ENCODE results near the gene RNF114.

DNA sequence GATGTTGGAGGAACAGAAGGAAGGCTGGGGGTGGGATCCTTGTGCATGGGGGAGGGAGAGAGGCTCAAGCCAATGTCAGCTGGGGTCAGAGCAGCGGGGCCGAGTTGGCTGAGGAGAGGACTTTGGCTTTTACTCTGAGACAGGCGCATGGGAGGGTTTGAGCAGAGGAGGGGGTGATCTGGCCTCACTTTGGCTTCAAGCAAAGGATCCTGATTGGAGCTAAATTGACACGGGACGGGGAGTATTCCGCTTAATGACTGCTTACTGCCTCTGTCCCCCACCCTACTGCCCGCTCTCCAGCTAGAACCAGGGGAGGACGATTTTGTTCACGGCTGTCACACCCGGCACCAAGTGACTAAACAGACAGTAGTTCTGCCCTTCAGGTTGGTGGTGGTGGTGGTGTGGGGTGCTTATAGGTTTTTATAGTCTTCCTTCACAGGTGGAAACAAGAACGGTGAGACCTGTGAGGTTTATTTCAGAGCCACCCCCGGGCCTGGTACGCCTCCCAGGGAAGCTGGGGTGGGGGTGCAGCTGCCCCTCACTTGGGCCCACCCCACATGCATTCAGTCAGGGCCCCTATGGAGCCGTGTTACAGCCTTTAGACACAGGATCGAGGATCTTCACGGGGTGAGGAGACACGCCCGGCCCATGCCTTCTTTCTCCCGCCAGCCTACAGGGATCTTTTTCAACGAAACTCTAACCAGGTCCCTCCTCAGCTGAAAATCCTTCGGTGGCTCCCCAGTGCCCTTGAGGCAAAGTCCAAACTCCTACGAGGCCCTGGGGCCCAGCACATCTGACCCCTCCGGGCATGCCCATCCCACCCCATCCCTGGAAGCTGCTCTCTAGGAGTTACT is 45.2 kb downstream of the RNF114 start:
- TF ChIP-seq, protein P1, sequence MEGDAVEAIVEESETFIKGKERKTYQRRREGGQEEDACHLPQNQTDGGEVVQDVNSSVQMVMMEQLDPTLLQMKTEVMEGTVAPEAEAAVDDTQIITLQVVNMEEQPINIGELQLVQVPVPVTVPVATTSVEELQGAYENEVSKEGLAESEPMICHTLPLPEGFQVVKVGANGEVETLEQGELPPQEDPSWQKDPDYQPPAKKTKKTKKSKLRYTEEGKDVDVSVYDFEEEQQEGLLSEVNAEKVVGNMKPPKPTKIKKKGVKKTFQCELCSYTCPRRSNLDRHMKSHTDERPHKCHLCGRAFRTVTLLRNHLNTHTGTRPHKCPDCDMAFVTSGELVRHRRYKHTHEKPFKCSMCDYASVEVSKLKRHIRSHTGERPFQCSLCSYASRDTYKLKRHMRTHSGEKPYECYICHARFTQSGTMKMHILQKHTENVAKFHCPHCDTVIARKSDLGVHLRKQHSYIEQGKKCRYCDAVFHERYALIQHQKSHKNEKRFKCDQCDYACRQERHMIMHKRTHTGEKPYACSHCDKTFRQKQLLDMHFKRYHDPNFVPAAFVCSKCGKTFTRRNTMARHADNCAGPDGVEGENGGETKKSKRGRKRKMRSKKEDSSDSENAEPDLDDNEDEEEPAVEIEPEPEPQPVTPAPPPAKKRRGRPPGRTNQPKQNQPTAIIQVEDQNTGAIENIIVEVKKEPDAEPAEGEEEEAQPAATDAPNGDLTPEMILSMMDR (IDR thresholded peaks at IDR 0.05), result no peak
- TF ChIP-seq POLR2A (IDR thresholded peaks at IDR 0.05), result no peak
